Neutrophil (primary cell): ENCODE data around the gene ALOX12B.

Experiments used
- H3K27ac ChIP-seq: fragments of 200-600 bp; sonication (generic); 2 replicates; pipeline ENCODE4 v1.5.1; 2016; ENCODE audit warnings: mild to moderate bottlenecking, moderate library complexity
- H3K27me3 ChIP-seq: fragments of 200-600 bp; sonication (generic); 2 replicates; pipeline ENCODE4 v1.6.0; 2016; ENCODE audit warnings: mild to moderate bottlenecking
- H3K36me3 ChIP-seq: fragments of 200-600 bp; sonication (generic); 2 replicates; pipeline ENCODE4 v1.5.1; 2017
- H3K4me1 ChIP-seq, 2 experiments: fragments of 200-600 bp in 1 of 2; sonication (generic) in 1 of 2; 1 replicate in 1 of 2; 2 replicates in 1 of 2; pipeline versions ENCODE4 v1.5.1 to v1.6.1; 2013 to 2016; ENCODE audit warnings: low read depth in 1 of 2, low read length in 1 of 2, mild to moderate bottlenecking in 1 of 2, moderate library complexity in 1 of 2; ENCODE audit not compliant: control insufficient read depth in 1 of 2, insufficient read depth in 1 of 2
- H3K4me3 ChIP-seq, 2 experiments: fragments of 200-600 bp in 1 of 2; sonication (generic) in 1 of 2; 1 replicate in 1 of 2; 2 replicates in 1 of 2; pipeline ENCODE4 v1.5.1; 2013 to 2016; ENCODE audit warnings: low read depth in 1 of 2, low read length in 1 of 2, mild to moderate bottlenecking in 1 of 2, moderate library complexity in 1 of 2
- H3K9me3 ChIP-seq: fragments of 200-600 bp; sonication (generic); 2 replicates; pipeline ENCODE4 v1.5.1; 2016
- CTCF ChIP-seq: fragments of 200-600 bp; sonication (generic); IDR thresholded peaks from 2 replicates; pipeline ENCODE4 v1.5.1; 2016; ENCODE audit warnings: antibody characterized with exemption

Gene ALOX12B

GRCh38 chr17:8087075-8087951, at the start of gene ALOX12B:
Gene ALOX12B (minus strand): TSS chr17:8087716. CDS start chr17:8087442, 274 bp downstream.
- Histone ChIP-seq H3K27me3 (peaks cover 78% of the 10 kb centered on the region), H3K4me1 (no peaks in the 10 kb centered on the region), H3K9me3 (no peaks in the 10 kb centered on the region), H3K4me3 (no peak within 1 kb of the TSS), H3K36me3 (no peaks in the 10 kb centered on the region), H3K27ac (no peak within 1 kb of the TSS)
- TF ChIP-seq CTCF: no peak

GRCh38 chr17:8133941-8134340, 46.4 kb upstream of the ALOX12B start:
- Histone ChIP-seq H3K4me1 (peaks cover 14 to 16% of the 10 kb centered on the region in 2 experiments), H3K9me3 (no peaks in the 10 kb centered on the region), H3K36me3 (no peaks in the 10 kb centered on the region), H3K4me3 (no peak overlapping the region), H3K27ac (no peak overlapping the region), H3K27me3 (peaks cover 76% of the 10 kb centered on the region)
- no peak for TF ChIP-seq CTCF

GRCh38 chr17:8133399-8133798, 45.9 kb upstream of the ALOX12B start:
- no peak overlapping the region for H3K27ac ChIP-seq
- peaks cover 82% of the 10 kb centered on the region for H3K27me3 ChIP-seq
- H3K4me3 ChIP-seq: no peak overlapping the region
- no peaks in the 10 kb centered on the region for H3K9me3 ChIP-seq
- no peaks in the 10 kb centered on the region for H3K36me3 ChIP-seq
- no peak for TF ChIP-seq CTCF
- H3K4me1 ChIP-seq: peaks cover 8 to 11% of the 10 kb centered on the region in 2 experiments

GRCh38 chr17:8131844-8132441, 44.4 kb upstream of the ALOX12B start:
- Histone ChIP-seq H3K4me1 (peaks cover 4 to 6% of the 10 kb centered on the region in 2 experiments), H3K4me3 (no peak overlapping the region), H3K27ac (no peak overlapping the region), H3K27me3 (peaks cover 82% of the 10 kb centered on the region), H3K9me3 (no peaks in the 10 kb centered on the region), H3K36me3 (no peaks in the 10 kb centered on the region)
- TF ChIP-seq CTCF: no peak

- H3K4me1 ChIP-seq: peaks cover 39 to 43% of the 10 kb centered on the region in 2 experiments
- TF ChIP-seq CTCF: no peak
- peaks cover 93% of the 10 kb centered on the region for H3K27me3 ChIP-seq
- no peak overlapping the region for H3K4me3 ChIP-seq
- no peaks in the 10 kb centered on the region for H3K9me3 ChIP-seq
- H3K27ac ChIP-seq: no peak overlapping the region
- no peaks in the 10 kb centered on the region for H3K36me3 ChIP-seq
These were observed 40.7 kb upstream of the ALOX12B start for GRCh38 chr17:8128125-8128784.
